Endodermal cell (in vitro differentiated cells): ENCODE results near the gene ASCL2. TPM values are rescaled to one million over a fixed set of nuclear protein-coding genes. Genes with fewer than 3 reads are reported as not detected.

ENCODE experiments used
- DNase-seq: peaks from one replicate; pipeline ENCODE4 v3.0.0-alpha.2; 2017
- H3K27ac ChIP-seq: 2 replicates; pipeline ENCODE4 v1.5.1; 2013; ENCODE audit warnings: mild to moderate bottlenecking, low read depth, low read length, moderate library complexity
- H3K27me3 ChIP-seq: 2 replicates; pipeline ENCODE4 v1.6.1; 2013; ENCODE audit warnings: mild to moderate bottlenecking, low read length, moderate library complexity; ENCODE audit not compliant: insufficient read depth, control insufficient read depth, poor library complexity, severe bottlenecking
- H3K36me3 ChIP-seq: 2 replicates; pipeline ENCODE4 v1.7.0; 2013; ENCODE audit warnings: mild to moderate bottlenecking, low read length, moderate library complexity; ENCODE audit not compliant: control insufficient read depth, insufficient read depth
- H3K4me1 ChIP-seq: one replicate; pipeline ENCODE4 v1.7.0; 2013; ENCODE audit warnings: low read length; ENCODE audit not compliant: control insufficient read depth, insufficient read depth
- H3K4me3 ChIP-seq: 2 replicates; pipeline ENCODE4 v1.5.1; 2013; ENCODE audit warnings: mild to moderate bottlenecking, low read length, moderate library complexity
- H3K9ac ChIP-seq: 2 replicates; pipeline ENCODE4 v1.6.1; 2013; ENCODE audit warnings: mild to moderate bottlenecking, low read length, moderate library complexity; ENCODE audit not compliant: poor library complexity, severe bottlenecking; ENCODE audit errors: extremely low read depth
- H3K9me3 ChIP-seq: 2 replicates; pipeline ENCODE4 v1.6.1; 2013; ENCODE audit warnings: mild to moderate bottlenecking, low read length, moderate library complexity; ENCODE audit not compliant: control insufficient read depth
- H3K27ac Mint-ChIP-seq: 2 replicates; pipeline ENCODE4 v1.8.0; 2020; ENCODE audit warnings: mixed read lengths
- H3K27me3 Mint-ChIP-seq: 2 replicates; pipeline ENCODE4 v1.8.0; 2021; ENCODE audit warnings: mild to moderate bottlenecking, mixed read lengths; ENCODE audit not compliant: insufficient read depth
- H3K36me3 Mint-ChIP-seq: 2 replicates; pipeline ENCODE4 v1.8.0; 2020; ENCODE audit warnings: low read depth, mixed read lengths
- H3K4me1 Mint-ChIP-seq: 2 replicates; pipeline ENCODE4 v1.8.0; 2020; ENCODE audit warnings: mixed read lengths
- H3K4me3 Mint-ChIP-seq: 2 replicates; pipeline ENCODE4 v1.8.0; 2020; ENCODE audit warnings: mild to moderate bottlenecking, moderate library complexity, mixed read lengths
- H3K9me3 Mint-ChIP-seq: 2 replicates; pipeline ENCODE4 v1.8.0; 2020; ENCODE audit warnings: mild to moderate bottlenecking, mixed read lengths
- WGBS, 2 experiments: methylation state at CpG; one replicate each; pipeline versions ENCODE4 v1.1.5 to v1.1.7; 2013; ENCODE audit warnings: missing lambda C conversion rate in 2 of 2, mixed read lengths in 1 of 2; ENCODE audit not compliant: insufficient coverage in 1 of 2, insufficient read length in 1 of 2; 5-methylcytosine and 5-hydroxymethylcytosine counted together
- total RNA-seq, 2 donors: library from RNA; stranded (reverse); fragmentation: NEBNext Ultra II Directional in 1 of 2; extraction: Animal tissue kit (Norgen Biotek cat#: 25700) in 1 of 2; gene quantifications; 2 replicates in 1 of 2; 3 replicates in 1 of 2; pipeline ENCODE4 v1.2.1, GENCODE V29; 2021
- TF ChIP-seq, protein P1 (sequence below): fragments of 200-600 bp; sonication (generic); conservative IDR thresholded peaks from 2 replicates; pipeline ENCODE4 v1.5.0; 2021; ENCODE audit warnings: antibody characterized with exemption, mild to moderate bottlenecking

The ASCL2 gene
- total RNA-seq, 2 donors from 2014 or later, result not detected

DNA sequence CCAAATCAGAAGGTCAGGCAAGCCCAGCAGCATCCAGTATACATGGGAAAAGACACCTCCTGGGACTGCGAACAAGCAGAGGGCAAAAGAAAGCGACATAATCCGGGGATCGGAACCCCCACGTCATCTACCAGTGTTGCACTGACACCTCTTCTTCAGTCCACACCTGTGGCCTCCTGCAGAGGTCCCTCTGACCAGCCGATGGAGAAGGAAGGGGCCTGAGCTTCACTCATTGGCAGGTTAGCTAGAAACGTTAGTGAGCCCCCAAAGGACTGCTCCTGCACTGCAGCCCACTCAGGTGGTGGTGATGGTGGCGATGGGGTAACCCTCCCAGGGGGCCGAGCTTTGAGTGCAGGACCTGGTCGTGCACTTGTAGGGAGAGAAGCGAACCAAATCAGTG lies 22.1 kb downstream of the ASCL2 start:
- Histone ChIP-seq H3K27ac (no peak overlapping the region), H3K27me3 (no peaks in the 10 kb centered on the region), H3K9me3 (no peaks in the 10 kb centered on the region), H3K4me3 (no peak overlapping the region), H3K36me3 (no peaks in the 10 kb centered on the region), H3K9ac (no peak overlapping the region), H3K4me1 (no peaks in the 10 kb centered on the region)
- H3K27ac Mint-ChIP-seq, result no peak overlapping the region
- no peaks in the 10 kb centered on the region for H3K36me3 Mint-ChIP-seq
- no peaks in the 10 kb centered on the region for H3K9me3 Mint-ChIP-seq
- no peaks in the 10 kb centered on the region for H3K4me1 Mint-ChIP-seq
- DNase-seq, result no peak
- WGBS, 2 experiments, result 89 to 92% methylated on average over 9 to 11 of the region's 11 CpGs
- TF ChIP-seq, protein P1, sequence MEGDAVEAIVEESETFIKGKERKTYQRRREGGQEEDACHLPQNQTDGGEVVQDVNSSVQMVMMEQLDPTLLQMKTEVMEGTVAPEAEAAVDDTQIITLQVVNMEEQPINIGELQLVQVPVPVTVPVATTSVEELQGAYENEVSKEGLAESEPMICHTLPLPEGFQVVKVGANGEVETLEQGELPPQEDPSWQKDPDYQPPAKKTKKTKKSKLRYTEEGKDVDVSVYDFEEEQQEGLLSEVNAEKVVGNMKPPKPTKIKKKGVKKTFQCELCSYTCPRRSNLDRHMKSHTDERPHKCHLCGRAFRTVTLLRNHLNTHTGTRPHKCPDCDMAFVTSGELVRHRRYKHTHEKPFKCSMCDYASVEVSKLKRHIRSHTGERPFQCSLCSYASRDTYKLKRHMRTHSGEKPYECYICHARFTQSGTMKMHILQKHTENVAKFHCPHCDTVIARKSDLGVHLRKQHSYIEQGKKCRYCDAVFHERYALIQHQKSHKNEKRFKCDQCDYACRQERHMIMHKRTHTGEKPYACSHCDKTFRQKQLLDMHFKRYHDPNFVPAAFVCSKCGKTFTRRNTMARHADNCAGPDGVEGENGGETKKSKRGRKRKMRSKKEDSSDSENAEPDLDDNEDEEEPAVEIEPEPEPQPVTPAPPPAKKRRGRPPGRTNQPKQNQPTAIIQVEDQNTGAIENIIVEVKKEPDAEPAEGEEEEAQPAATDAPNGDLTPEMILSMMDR, result no peak
- no peak overlapping the region for H3K4me3 Mint-ChIP-seq
- H3K27me3 Mint-ChIP-seq, result peaks cover 15% of the 10 kb centered on the region

DNA sequence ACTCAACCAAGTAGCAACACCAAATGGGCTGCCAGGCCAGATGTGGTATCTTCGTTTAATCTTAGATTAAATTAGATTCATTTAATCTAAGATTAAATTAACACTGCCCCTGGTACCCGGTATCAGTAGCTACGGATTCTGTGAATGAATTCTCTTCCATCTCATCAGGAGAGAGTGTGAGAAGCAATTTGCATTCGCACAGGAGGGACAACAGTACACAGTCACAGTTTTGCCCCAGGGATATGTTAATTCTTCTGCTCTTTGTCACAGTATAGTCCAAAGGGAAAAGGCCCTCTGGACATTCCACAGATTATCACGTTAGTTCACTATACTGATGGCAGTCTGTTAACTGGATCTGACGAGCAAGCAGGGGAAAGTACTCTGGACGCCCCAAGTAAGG lies 22.9 kb downstream of the ASCL2 start:
- H3K4me1 Mint-ChIP-seq, result no peaks in the 10 kb centered on the region
- no peak overlapping the region for H3K9ac ChIP-seq
- peaks cover 2% of the 10 kb centered on the region for H3K9me3 ChIP-seq
- no peak overlapping the region for H3K27ac ChIP-seq
- no peak overlapping the region for H3K4me3 ChIP-seq
- no peak overlapping the region for H3K27ac Mint-ChIP-seq
- TF ChIP-seq, protein P1, result no peak
- H3K27me3 Mint-ChIP-seq, result peaks cover 15% of the 10 kb centered on the region
- H3K9me3 Mint-ChIP-seq, result no peaks in the 10 kb centered on the region
- no peak overlapping the region for H3K4me3 Mint-ChIP-seq
- no peaks in the 10 kb centered on the region for H3K36me3 Mint-ChIP-seq
- no peaks in the 10 kb centered on the region for H3K4me1 ChIP-seq
- no peaks in the 10 kb centered on the region for H3K27me3 ChIP-seq
- DNase-seq, result no peak
- no peaks in the 10 kb centered on the region for H3K36me3 ChIP-seq
- WGBS, 2 experiments, result 85 to 90% methylated on average over 4 to 7 of the region's 7 CpGs

DNA sequence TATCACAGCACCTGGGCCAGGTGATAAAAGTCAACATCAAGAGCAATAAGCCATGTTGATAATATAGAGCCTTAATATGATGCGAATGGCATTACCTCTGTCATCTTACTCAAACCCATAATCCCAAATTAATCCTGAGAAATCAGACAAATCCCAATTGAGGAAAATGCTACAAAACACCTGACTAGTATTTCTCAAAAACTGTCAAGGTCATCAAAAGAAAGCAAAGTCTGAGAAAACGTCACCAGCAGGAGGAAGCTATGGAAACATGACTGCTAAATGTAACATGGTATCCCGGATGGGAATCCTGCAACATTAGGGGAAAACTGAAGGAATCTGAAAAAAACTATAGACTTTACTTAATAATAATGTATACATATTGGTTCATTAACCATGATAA lies 29.6 kb downstream of the ASCL2 start:
- H3K4me3 ChIP-seq, result no peak overlapping the region
- no peaks in the 10 kb centered on the region for H3K36me3 ChIP-seq
- H3K27me3 Mint-ChIP-seq, result peaks cover 9% of the 10 kb centered on the region
- no peak overlapping the region for H3K27ac ChIP-seq
- peaks cover 9% of the 10 kb centered on the region for H3K9me3 ChIP-seq
- no peak overlapping the region for H3K9ac ChIP-seq
- H3K4me3 Mint-ChIP-seq, result no peak overlapping the region
- no peaks in the 10 kb centered on the region for H3K36me3 Mint-ChIP-seq
- no peaks in the 10 kb centered on the region for H3K4me1 Mint-ChIP-seq
- H3K4me1 ChIP-seq, result no peaks in the 10 kb centered on the region
- no peak for DNase-seq
- peaks cover 2% of the 10 kb centered on the region for H3K9me3 Mint-ChIP-seq
- H3K27me3 ChIP-seq, result no peaks in the 10 kb centered on the region
- no peak overlapping the region for H3K27ac Mint-ChIP-seq
- TF ChIP-seq, protein P1, result no peak
- 80 to 83% methylated on average over 2 to 3 of the region's 3 CpGs for WGBS, 2 experiments
